GM12872 (cell line): ENCODE results near the gene CYB5R4.

Source experiments
- CTCF ChIP-seq: IDR thresholded peaks from 3 replicates; pipeline ENCODE4 v1.5.1; 2011; ENCODE audit warnings: low read depth, mild to moderate bottlenecking, low read length, moderate library complexity; ENCODE audit not compliant: insufficient read depth

Gene CYB5R4

GRCh38 chr6:83998021-83998584 is 138.6 kb downstream of the CYB5R4 start:
- no peak for TF ChIP-seq CTCF

- TF ChIP-seq CTCF = no peak
Observed at GRCh38 chr6:84001119-84001518, 141.6 kb downstream of the CYB5R4 start.

GRCh38 chr6:84002226-84002625 is 142.7 kb downstream of the CYB5R4 start:
- no peak for TF ChIP-seq CTCF

GRCh38 chr6:84003131-84003530 is 143.6 kb downstream of the CYB5R4 start:
- TF ChIP-seq CTCF = no peak

- no peak for TF ChIP-seq CTCF
Observed at GRCh38 chr6:84003654-84004053, 144.2 kb downstream of the CYB5R4 start.

- TF ChIP-seq CTCF = no peak
Observed at GRCh38 chr6:84007871-84008270, 148.4 kb downstream of the CYB5R4 start.

GRCh38 chr6:84013354-84013753 is 153.9 kb downstream of the CYB5R4 start:
- no peak for TF ChIP-seq CTCF
